DMS 273 (cell line): ENCODE results near the gene IFI44.

Source experiments
- DNase-seq: peaks from one replicate; lab custom pipeline; 2025; ENCODE audit not compliant: unreplicated experiment; lab: John Stamatoyannopoulos, UW

Gene IFI44

GRCh38 chr1:78649628-78650027 is at the start of gene IFI44:
Gene IFI44, plus strand, starts transcription at chr1:78649831. Its CDS starts 365 bp downstream, at chr1:78650196.
- DNase-seq = peak; percentile 95

DNA sequence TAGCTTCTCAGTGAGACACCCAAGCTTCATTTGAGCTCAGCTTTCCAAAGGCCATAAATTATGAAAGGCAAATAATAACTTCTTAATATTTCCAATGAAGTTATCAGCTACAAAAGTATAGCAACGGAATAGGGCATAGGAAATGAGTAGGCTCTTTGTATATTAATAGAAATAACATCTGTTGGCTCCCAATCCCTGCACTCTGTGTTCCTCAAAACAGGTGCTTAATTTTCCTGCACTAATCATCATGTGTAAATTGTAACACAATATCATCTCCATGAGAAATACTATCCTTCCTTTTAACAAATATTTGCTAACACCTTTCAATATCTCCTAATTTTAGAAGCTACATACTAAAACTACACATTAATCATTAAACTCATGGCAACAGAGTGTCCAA is 48.6 kb upstream of the IFI44 start:
- DNase-seq = peak; percentile 48

DNA sequence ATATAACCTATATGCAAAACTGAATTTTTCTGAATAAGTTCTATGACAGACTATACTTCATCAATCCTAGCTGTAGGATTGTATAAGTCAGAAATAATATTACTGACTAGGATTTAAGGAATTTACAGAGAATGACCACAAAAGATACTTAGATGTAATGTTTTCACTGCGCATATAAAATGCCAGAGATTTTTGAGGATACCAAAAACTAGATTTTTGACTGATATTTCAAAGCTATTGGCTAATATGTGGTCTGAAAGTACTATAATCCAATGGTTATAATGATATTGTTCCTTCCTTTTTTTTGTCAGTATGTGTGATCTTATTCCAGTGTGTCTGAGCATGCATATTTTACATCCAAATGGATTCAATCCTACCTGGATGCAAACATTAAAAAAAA is 46.4 kb upstream of the IFI44 start:
- DNase-seq = no peak

DNA sequence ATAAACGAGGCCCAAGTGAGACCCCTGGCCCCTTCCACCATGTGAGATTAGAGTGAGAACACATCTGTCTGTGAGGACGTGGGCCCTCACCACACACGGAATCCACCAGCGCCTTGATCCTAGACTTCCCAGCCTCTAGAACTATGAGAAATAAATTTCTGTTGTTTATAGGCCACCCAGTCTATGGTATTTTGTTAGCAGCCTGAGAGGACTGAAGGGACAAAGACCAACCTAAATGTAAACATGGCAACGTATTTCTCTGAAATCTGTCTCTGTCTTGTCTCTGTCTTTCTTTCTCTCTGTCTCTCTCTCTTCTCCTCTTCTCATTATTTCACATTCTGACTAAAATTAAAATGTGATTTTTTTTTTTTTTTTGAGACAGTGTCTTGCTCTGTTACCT is 45.0 kb upstream of the IFI44 start:
- DNase-seq = no peak

- DNase-seq = no peak
Observed at GRCh38 chr1:78606274-78606673, 43.4 kb upstream of the IFI44 start.

GRCh38 chr1:78607334-78607927 is 42.2 kb upstream of the IFI44 start:
- DNase-seq = peak; percentile 54

- no peak for DNase-seq
Observed at GRCh38 chr1:78607944-78608343, 41.7 kb upstream of the IFI44 start.

DNA sequence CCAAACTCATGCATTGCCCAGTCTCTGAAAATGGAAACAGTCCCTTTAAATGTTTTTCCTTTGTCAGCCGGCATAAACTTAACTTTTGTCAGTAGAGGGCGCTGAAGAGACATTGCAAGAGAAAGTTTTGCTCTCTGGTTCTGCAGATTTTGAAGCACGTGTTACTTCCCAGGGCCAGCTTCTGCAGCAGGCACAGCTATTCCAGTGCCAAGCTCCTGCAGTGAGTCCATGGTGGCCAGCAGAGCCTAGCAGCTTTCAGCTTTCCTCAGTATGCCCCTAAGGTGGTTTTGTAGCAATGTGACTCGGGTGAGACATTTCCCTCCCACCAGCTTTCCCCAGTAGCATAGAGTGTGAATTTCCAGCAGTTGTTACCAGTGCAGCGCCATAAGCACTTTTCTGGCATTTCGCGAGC is 32.0 kb upstream of the IFI44 start:
- peak; percentile 97 for DNase-seq

DNA sequence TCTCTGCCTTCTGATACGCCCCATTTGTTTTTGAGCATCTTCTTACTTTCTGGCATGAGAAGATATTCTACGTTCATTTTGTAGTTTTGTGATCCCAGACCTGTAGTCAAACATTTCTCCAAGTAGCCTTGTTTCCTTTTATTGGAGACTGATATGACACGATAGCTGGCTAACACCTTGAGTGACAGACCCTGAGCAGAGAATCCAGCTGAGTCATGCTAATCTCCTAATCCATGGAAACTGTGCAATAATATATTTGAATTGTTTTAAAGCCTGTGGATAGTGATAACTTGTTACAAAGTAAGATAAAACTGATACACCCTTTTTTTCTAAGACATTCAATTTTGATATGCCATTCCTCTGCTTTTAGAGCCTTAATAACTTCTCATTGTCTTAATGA is 30.6 kb upstream of the IFI44 start:
- peak; percentile 49 for DNase-seq

GRCh38 chr1:78619446-78619802 is 30.2 kb upstream of the IFI44 start:
- DNase-seq = peak; percentile 66

- DNase-seq = peak; percentile 66
Observed at GRCh38 chr1:78619803-78620579, 29.6 kb upstream of the IFI44 start, which contains the start of gene IFI44L. Gene IFI44L, plus strand, starts transcription at chr1:78620448. Its CDS starts 7,468 bp downstream, at chr1:78627916.

DNA sequence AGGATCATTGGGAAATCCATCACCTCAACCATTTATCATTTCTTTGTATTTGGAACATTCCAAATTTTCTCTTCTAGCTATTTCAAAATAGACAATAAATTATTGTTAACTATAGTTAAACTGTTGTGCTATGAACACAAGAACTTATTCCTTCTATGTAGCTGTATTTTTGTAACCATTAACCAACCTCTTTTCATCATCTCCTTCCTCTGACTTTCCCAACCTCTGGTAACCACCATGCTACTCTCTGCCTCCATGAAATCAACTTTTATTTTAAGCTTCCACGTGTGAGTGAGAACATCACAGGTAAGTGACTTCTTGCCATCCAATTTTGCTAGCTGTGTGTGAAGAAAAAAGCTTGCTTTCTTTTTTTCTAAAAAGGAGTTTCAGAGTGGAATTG is 29.0 kb upstream of the IFI44 start:
- peak; percentile 25 for DNase-seq

DNA sequence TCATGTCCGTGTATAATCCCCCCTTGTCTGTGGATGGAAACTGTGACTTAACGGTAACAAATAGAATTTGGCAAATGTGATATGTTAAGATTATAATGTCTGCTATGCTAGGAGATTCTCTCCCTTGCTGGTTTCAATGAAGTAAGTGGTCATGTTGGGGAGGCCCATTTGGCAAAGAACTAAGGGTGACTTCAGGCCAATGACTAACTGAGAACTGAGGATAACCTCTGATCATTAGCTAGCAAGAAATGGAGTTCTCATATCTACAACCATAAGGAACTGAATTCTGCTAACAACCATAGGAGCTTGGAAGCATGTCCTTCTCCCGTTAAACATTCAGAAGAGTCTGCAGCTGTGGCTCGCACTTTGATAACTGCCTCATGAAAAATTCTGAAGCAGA is 27.1 kb upstream of the IFI44 start:
- no peak for DNase-seq

- DNase-seq = no peak
Observed at GRCh38 chr1:78624035-78624434, 25.6 kb upstream of the IFI44 start.

- no peak for DNase-seq
Observed at GRCh38 chr1:78627321-78627720, 22.3 kb upstream of the IFI44 start.

DNA sequence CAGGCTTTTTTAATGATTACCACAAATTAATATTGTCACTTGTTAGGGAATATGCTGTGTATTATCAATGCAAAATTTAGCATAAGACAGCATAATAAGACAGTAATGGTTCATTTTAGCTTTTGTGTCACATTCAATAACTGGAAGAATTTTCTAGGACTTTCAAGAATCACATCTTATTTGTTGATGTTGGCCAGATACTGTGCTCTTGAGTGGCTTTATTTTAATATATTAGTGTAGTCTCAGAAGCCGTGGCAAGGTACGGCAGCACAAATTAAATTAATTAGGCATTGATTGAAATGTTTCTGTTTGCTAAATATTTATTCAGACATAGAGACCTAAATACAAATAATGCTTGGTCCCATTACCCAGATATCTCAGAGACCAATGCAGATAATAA is 19.0 kb upstream of the IFI44 start:
- no peak for DNase-seq

GRCh38 chr1:78633209-78633608 is 16.4 kb upstream of the IFI44 start:
- no peak for DNase-seq

DNA sequence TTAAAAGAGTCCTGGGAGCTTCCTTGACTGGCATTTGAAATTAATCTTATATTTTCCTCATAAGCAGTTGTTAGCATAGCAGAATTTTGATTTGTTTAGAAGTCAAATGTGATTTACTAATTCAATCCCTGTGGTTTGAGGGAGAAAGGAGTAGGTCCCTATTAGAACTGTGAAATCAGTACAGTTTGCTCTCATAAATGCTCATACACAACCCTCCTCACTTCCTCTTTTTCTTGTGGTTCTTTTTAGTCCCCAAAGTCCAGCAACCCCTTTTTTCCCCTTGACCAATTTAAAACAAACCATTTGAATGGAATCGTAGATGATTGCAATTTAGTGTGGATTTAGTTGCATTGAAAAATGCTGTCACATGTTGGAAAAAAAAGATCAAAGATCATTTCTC is 9.2 kb upstream of the IFI44 start:
- no peak for DNase-seq

DNA sequence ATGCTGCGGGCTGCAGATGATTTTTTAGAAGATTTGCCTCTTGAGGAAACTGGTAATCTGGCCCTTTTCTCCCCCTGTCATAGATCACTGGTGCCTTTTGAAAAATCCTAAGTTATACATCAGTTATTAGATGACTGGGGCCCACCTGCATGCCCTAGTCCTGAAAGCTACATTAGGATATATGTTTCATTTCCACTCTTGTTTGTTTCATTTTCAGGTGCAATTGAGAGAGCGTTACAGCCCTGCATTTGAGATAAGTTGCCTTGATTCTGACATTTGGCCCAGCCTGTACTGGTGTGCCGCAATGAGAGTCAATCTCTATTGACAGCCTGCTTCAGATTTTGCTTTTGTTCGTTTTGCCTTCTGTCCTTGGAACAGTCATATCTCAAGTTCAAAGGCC is 8.1 kb upstream of the IFI44 start:
- no peak for DNase-seq

- no peak for DNase-seq
Observed at GRCh38 chr1:78645723-78646122, 3.9 kb upstream of the IFI44 start.

GRCh38 chr1:78647238-78647637 is 2.4 kb upstream of the IFI44 start:
- peak; percentile 6 for DNase-seq

DNA sequence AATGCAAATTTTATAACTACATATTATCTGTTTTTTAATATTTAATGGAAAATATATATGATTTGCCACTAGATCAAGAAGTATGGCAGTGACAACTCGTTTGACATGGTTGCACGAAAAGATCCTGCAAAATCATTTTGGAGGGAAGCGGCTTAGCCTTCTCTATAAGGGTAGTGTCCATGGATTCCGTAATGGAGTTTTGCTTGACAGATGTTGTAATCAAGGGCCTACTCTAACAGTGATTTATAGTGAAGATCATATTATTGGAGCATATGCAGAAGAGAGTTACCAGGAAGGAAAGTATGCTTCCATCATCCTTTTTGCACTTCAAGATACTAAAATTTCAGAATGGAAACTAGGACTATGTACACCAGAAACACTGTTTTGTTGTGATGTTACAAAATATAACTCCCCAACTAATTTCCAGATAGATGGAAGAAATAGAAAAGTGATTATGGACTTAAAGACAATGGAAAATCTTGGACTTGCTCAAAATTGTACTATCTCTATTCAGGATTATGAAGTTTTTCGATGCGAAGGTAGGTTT is 556 bp downstream of the IFI44 start:
- peak; percentile 84 for DNase-seq
